Prostate gland (tissue), 2 donors: ENCODE data around the gene NAGPA. TPM values are rescaled to one million over a fixed set of nuclear protein-coding genes. Genes with fewer than 3 reads are reported as not detected.
A peak's percentile ranks its signal among the peaks of the same experiment; 100 is the strongest.

Experiments used
- DNase-seq: peaks from one replicate; pipeline ENCODE4 v3.0.0-alpha.2; 2019; ENCODE audit warnings: low spot score
- H3K27ac ChIP-seq, 2 donors: fragments of 200-600 bp; sonication (generic); 2 replicates each; pipeline ENCODE4 v1.5.1; 2017 to 2019
- H3K27me3 ChIP-seq: fragments of 200-600 bp; sonication (generic); replicated peaks from 2 replicates; pipeline ENCODE4 v1.5.1; 2019; ENCODE audit not compliant: insufficient read depth
- H3K36me3 ChIP-seq, 2 donors: fragments of 200-600 bp; sonication (generic); 1 replicate in 1 of 2; 2 replicates in 1 of 2; pipeline versions ENCODE4 v1.5.1 to v1.8.1; 2017 to 2019
- H3K4me1 ChIP-seq: fragments of 200-600 bp; sonication (generic); replicated peaks from 2 replicates; pipeline ENCODE4 v1.5.1; 2019
- H3K4me3 ChIP-seq, 2 donors: fragments of 200-600 bp; sonication (generic); 2 replicates each; pipeline ENCODE4 v1.5.1; 2017 to 2019
- H3K9me3 ChIP-seq: fragments of 200-600 bp; sonication (generic); 2 replicates; pipeline ENCODE4 v1.5.1; 2017
- CTCF ChIP-seq, 4 experiments: fragments of 200-600 bp in 2 of 4; fragments of 450-650 bp in 2 of 4; sonication (generic) in 2 of 4; IDR thresholded peaks; 1 replicate in 3 of 4; 2 replicates in 1 of 4; pipeline ENCODE4 v1.5.1; 2016 to 2019; ENCODE audit warnings: antibody characterized with exemption in 4 of 4, mild to moderate bottlenecking in 2 of 4, moderate library complexity in 2 of 4
- POLR2A ChIP-seq: fragments of 450-650 bp; IDR thresholded peaks from one replicate; pipeline ENCODE4 v1.6.1; 2016; ENCODE audit warnings: antibody characterized with exemption, mild to moderate bottlenecking
- POLR2AphosphoS5 ChIP-seq: sonication (generic); formaldehyde crosslinking; IDR thresholded peaks from one replicate; pipeline ENCODE4 v1.6.1; 2017; ENCODE audit warnings: antibody characterized with exemption
- WGBS: methylation state at CpG from one replicate; pipeline ENCODE4 v1.1.5; 2018; 5-methylcytosine and 5-hydroxymethylcytosine counted together
- intact Hi-C: fragments of 100-400 bp; cut with DNase I; formaldehyde crosslinking; loops from one replicate; pipeline ENCODE4 v1.14.2; 2022
- total RNA-seq, 2 donors: library from RNA; depleted of rRNA; stranded (reverse); fragments of >200 nt; gene quantifications; one replicate each; pipeline ENCODE4 v1.1.0, GENCODE V29; 2016

Gene NAGPA
- total RNA-seq, 2 donors from 2014 or later: 29.1 to 32.3 TPM

- no peak overlapping the region for H3K27ac ChIP-seq
- TF ChIP-seq CTCF (IDR thresholded peaks at IDR 0.05) (no peak), POLR2AphosphoS5 (no peak), POLR2A (no peak)
- intact Hi-C loops: no loop called here
- H3K4me1 ChIP-seq: no peaks in the 10 kb centered on the region
- no peaks in the 10 kb centered on the region for H3K27me3 ChIP-seq
- WGBS: 91% methylated on average over 8 of the region's 8 CpGs
- H3K36me3 ChIP-seq: no peaks in the 10 kb centered on the region
- DNase-seq: no peak
- H3K9me3 ChIP-seq: no peaks in the 10 kb centered on the region
- H3K4me3 ChIP-seq: no peak overlapping the region
Observed at GRCh38 chr16:5026664-5027063, 7.1 kb downstream of the NAGPA start.

- Histone ChIP-seq H3K9me3 (no peaks in the 10 kb centered on the region), H3K36me3 (no peaks in the 10 kb centered on the region), H3K27me3 (no peaks in the 10 kb centered on the region), H3K4me1 (no peaks in the 10 kb centered on the region), H3K4me3 (no peak overlapping the region), H3K27ac (no peak overlapping the region)
- 35% methylated on average over 12 of the region's 17 CpGs for WGBS
- TF ChIP-seq POLR2AphosphoS5 (no peak), POLR2A (no peak), CTCF (IDR thresholded peaks at IDR 0.05) (no peak)
- DNase-seq: no peak
- intact Hi-C loops: no loop called here
Observed at GRCh38 chr16:5025171-5025632, 8.5 kb downstream of the NAGPA start.

- H3K4me3 ChIP-seq: no peak overlapping the region
- no peak overlapping the region for H3K27ac ChIP-seq
- 38% methylated on average over 4 of the region's 4 CpGs for WGBS
- DNase-seq: peak; percentile 16
- no peaks in the 10 kb centered on the region for H3K36me3 ChIP-seq
- TF ChIP-seq POLR2A (no peak), POLR2AphosphoS5 (no peak), CTCF (IDR thresholded peaks at IDR 0.05) (peak in 2 of 4 experiments; percentile 21 to 33)
- no peaks in the 10 kb centered on the region for H3K27me3 ChIP-seq
- H3K9me3 ChIP-seq: no peaks in the 10 kb centered on the region
- H3K4me1 ChIP-seq: no peaks in the 10 kb centered on the region
- intact Hi-C loops: no loop called here
Observed at GRCh38 chr16:5024632-5025031, 9.1 kb downstream of the NAGPA start.

GRCh38 chr16:5022521-5022920 lies 11.2 kb downstream of the NAGPA start:
- no peaks in the 10 kb centered on the region for H3K9me3 ChIP-seq
- DNase-seq: no peak
- H3K27me3 ChIP-seq: no peaks in the 10 kb centered on the region
- no peak for TF ChIP-seq POLR2AphosphoS5
- no peak for TF ChIP-seq CTCF (IDR thresholded peaks at IDR 0.05)
- TF ChIP-seq POLR2A: no peak
- H3K27ac ChIP-seq: no peak overlapping the region
- H3K36me3 ChIP-seq: no peaks in the 10 kb centered on the region
- H3K4me1 ChIP-seq: no peaks in the 10 kb centered on the region
- WGBS: 86% methylated on average over 5 of the region's 6 CpGs
- no peak overlapping the region for H3K4me3 ChIP-seq
- intact Hi-C loops: no loop called here

GRCh38 chr16:5020551-5020950 lies 13.2 kb downstream of the NAGPA start:
- Histone ChIP-seq H3K36me3 (no peaks in the 10 kb centered on the region), H3K9me3 (no peaks in the 10 kb centered on the region), H3K27ac (no peak overlapping the region), H3K4me3 (no peak overlapping the region), H3K27me3 (no peaks in the 10 kb centered on the region), H3K4me1 (no peaks in the 10 kb centered on the region)
- 74% methylated on average over 15 of the region's 15 CpGs for WGBS
- TF ChIP-seq CTCF (IDR thresholded peaks at IDR 0.05) (no peak), POLR2A (no peak), POLR2AphosphoS5 (no peak)
- no peak for DNase-seq
- intact Hi-C loops: no loop called here
